DOHH2 (cell line): ENCODE measurements around the gene SNTB2.

ENCODE experiments used
- EZH2phosphoT487 ChIP-seq: fragments of 200-600 bp; sonication (generic); IDR thresholded peaks from 2 replicates; pipeline ENCODE4 v1.6.1; 2017; ENCODE audit warnings: borderline replicate concordance, mild to moderate bottlenecking, antibody characterized with exemption, low read length, moderate library complexity, mixed read lengths
- TF ChIP-seq, protein P1 (sequence below): fragments of 200-600 bp; sonication (generic); IDR thresholded peaks from one replicate; pipeline ENCODE4 v1.5.1; 2014; ENCODE audit warnings: antibody characterized with exemption, mild to moderate bottlenecking, low read depth, low read length; ENCODE audit not compliant: poor library complexity, severe bottlenecking

DNA sequence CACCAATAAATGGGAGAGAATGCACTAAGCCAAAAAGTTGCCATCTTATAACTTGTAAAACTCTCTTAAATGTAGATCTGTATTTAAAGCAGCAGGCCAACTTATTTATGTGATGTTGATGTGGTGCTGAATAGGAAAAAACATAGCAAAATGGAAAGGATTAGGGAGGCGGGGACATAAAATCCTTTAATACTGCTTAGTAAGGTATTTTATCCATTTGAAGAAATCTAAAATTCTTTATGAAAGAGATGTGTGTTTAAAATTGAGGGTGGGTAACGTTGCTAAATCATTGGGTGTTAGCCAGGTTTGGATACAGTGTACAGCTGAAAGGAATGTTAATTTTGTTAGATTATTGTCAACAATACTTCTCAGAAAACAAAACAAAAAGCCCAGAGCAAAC lies 14.3 kb downstream of the SNTB2 start:
- TF ChIP-seq, protein P1, sequence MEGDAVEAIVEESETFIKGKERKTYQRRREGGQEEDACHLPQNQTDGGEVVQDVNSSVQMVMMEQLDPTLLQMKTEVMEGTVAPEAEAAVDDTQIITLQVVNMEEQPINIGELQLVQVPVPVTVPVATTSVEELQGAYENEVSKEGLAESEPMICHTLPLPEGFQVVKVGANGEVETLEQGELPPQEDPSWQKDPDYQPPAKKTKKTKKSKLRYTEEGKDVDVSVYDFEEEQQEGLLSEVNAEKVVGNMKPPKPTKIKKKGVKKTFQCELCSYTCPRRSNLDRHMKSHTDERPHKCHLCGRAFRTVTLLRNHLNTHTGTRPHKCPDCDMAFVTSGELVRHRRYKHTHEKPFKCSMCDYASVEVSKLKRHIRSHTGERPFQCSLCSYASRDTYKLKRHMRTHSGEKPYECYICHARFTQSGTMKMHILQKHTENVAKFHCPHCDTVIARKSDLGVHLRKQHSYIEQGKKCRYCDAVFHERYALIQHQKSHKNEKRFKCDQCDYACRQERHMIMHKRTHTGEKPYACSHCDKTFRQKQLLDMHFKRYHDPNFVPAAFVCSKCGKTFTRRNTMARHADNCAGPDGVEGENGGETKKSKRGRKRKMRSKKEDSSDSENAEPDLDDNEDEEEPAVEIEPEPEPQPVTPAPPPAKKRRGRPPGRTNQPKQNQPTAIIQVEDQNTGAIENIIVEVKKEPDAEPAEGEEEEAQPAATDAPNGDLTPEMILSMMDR: no peak
- no peak for TF ChIP-seq EZH2phosphoT487
